Measurements from ENCODE around the gene ARHGEF17. TPM values are rescaled to one million over a fixed set of nuclear protein-coding genes. Genes with fewer than 3 reads are reported as not detected.

ARHGEF17 gene
- polyA plus RNA-seq, 3 donors = 0.16 to 1.2 (median 0.55) TPM

- no peak overlapping the region for H3K27ac Mint-ChIP-seq
- peaks cover 27% of the 10 kb centered on the region for H3K4me1 Mint-ChIP-seq
Measured at GRCh38 chr11:73298233-73298632, 9.8 kb upstream of the ARHGEF17 start.

DNA sequence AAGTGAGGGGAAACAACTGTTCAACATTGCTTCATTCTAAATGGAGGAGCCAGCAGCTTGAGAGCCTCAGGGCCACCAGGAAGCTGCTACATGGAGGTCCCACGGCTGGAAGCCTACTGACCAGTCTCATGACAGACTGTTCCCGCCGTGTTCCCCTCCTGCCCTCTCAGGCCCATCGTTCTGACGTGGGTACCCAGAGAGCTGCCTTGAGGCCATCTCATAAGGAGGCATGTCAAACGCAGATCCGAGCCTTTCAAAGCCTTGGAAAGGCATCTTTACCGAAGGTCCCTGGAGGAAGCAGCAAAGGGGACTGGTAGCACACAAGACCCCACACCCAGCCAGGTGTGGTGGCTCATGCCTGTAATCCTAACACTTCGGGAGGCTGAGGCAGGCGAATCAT, 8.3 kb upstream of the ARHGEF17 start:
- no peak for DNase-seq
- Histone ChIP-seq H3K79me2 (ENCODE audit: insufficient read depth, low read length) (no peaks in the 10 kb centered on the region), H3K27me3 (ENCODE audit: control insufficient read depth in 2 of 2, insufficient read depth in 2 of 2, low read length in 2 of 2) (no peaks in the 10 kb centered on the region), H3K4me1 (ENCODE audit: control insufficient read depth in 1 of 2, insufficient read depth in 2 of 2, low read length in 2 of 2) (peaks cover 17 to 21% of the 10 kb centered on the region in 2 donors), H2AFZ (ENCODE audit: insufficient read depth, low read depth, low read length, poor library complexity, severe bottlenecking) (no peak overlapping the region), H3K36me3 (replicated peaks in 1 of 2; ENCODE audit: control insufficient read depth in 1 of 2, insufficient read depth in 2 of 2, low read length in 2 of 2) (peaks cover 0 to 2% of the 10 kb centered on the region in 2 donors), H4K20me1 (ENCODE audit: insufficient read depth, low read length) (no peaks in the 10 kb centered on the region), H3K9ac (ENCODE audit: insufficient read depth, low read length, poor library complexity, severe bottlenecking) (no peak overlapping the region), H3K9me3 (replicated peaks in 1 of 2; ENCODE audit: control insufficient read depth in 1 of 2, insufficient read depth in 1 of 2, low read length in 2 of 2) (no peaks in the 10 kb centered on the region), H3K4me3 (replicated peaks in 1 of 3; ENCODE audit: low read depth in 2 of 3, low read length in 3 of 3) (no peak overlapping the region), H3K27ac (ENCODE audit: low read depth in 1 of 2, low read length in 2 of 2) (no peak overlapping the region), H3K4me2 (replicated peaks; ENCODE audit: extremely low read depth, low read length, poor library complexity, severe bottlenecking) (no peak overlapping the region)
- no peak overlapping the region for H3K27ac Mint-ChIP-seq
- H3K27me3 Mint-ChIP-seq (ENCODE audit: low read depth in 3 of 3) = peaks cover 0 to 3% (median 2%) of the 10 kb centered on the region in 3 donors
- TF ChIP-seq CTCF (IDR thresholded peaks at IDR 0.05) = no peak
- no peak overlapping the region for H3K4me3 Mint-ChIP-seq
- H3K9me3 Mint-ChIP-seq = no peaks in the 10 kb centered on the region
- 90% methylated on average over 8 of the region's 10 CpGs for WGBS (ENCODE audit: insufficient coverage)
- peaks cover 2 to 7% of the 10 kb centered on the region in 2 donors for H3K36me3 Mint-ChIP-seq
- H3K4me1 Mint-ChIP-seq = peaks cover 27% of the 10 kb centered on the region
- intact Hi-C loops (cut with micrococcal nuclease) = loop anchor here (5.0 to 10.0 kb wide), 2 partner anchors 38 to 95 kb away; no protein-coding TSS in a partner anchor

More at GRCh38 chr11:73298233-73298632, 9.8 kb upstream of the ARHGEF17 start:
- Histone ChIP-seq H3K9me3 (replicated peaks in 1 of 2; ENCODE audit: control insufficient read depth in 1 of 2, insufficient read depth in 1 of 2, low read length in 2 of 2) (no peaks in the 10 kb centered on the region), H3K36me3 (replicated peaks in 1 of 2; ENCODE audit: control insufficient read depth in 1 of 2, insufficient read depth in 2 of 2, low read length in 2 of 2) (peaks cover 0 to 2% of the 10 kb centered on the region in 2 donors), H3K4me3 (replicated peaks in 1 of 3; ENCODE audit: low read depth in 2 of 3, low read length in 3 of 3) (no peak overlapping the region), H2AFZ (ENCODE audit: insufficient read depth, low read depth, low read length, poor library complexity, severe bottlenecking) (no peak overlapping the region), H3K27me3 (ENCODE audit: control insufficient read depth in 2 of 2, insufficient read depth in 2 of 2, low read length in 2 of 2) (no peaks in the 10 kb centered on the region), H3K27ac (ENCODE audit: low read depth in 1 of 2, low read length in 2 of 2) (no peak overlapping the region), H3K4me1 (ENCODE audit: control insufficient read depth in 1 of 2, insufficient read depth in 2 of 2, low read length in 2 of 2) (peaks cover 17 to 21% of the 10 kb centered on the region in 2 donors), H3K4me2 (replicated peaks; ENCODE audit: extremely low read depth, low read length, poor library complexity, severe bottlenecking) (no peak overlapping the region), H4K20me1 (ENCODE audit: insufficient read depth, low read length) (no peaks in the 10 kb centered on the region), H3K79me2 (ENCODE audit: insufficient read depth, low read length) (no peaks in the 10 kb centered on the region), H3K9ac (ENCODE audit: insufficient read depth, low read length, poor library complexity, severe bottlenecking) (no peak overlapping the region)
- intact Hi-C loops (cut with micrococcal nuclease) = loop anchor here in 1 of 2 donors (5.0 kb wide), 1 partner anchor 39 kb away; no protein-coding TSS in a partner anchor
- H3K9me3 Mint-ChIP-seq = no peaks in the 10 kb centered on the region
- H3K4me3 Mint-ChIP-seq = no peak overlapping the region
- 92% methylated on average over 5 of the region's 5 CpGs for WGBS (ENCODE audit: insufficient coverage)
- TF ChIP-seq CTCF (IDR thresholded peaks at IDR 0.05) = no peak
- H3K36me3 Mint-ChIP-seq = peaks cover 2 to 7% of the 10 kb centered on the region in 2 donors
- H3K27me3 Mint-ChIP-seq (ENCODE audit: low read depth in 3 of 3) = peaks cover 2 to 3% (median 2%) of the 10 kb centered on the region in 3 donors
- DNase-seq = no peak
